Fibroblast of villous mesenchyme (primary cell): ENCODE measurements around the gene CMIP. TPM values are rescaled to one million over a fixed set of nuclear protein-coding genes. Genes with fewer than 3 reads are reported as not detected.

Experiments
- DNase-seq: peaks from one replicate; pipeline ENCODE4 v3.0.0-alpha.2; 2010; ENCODE audit warnings: low read depth
- H3K4me3 ChIP-seq: 2 replicates; pipeline ENCODE4 v1.5.1; 2011; ENCODE audit warnings: low read depth, mild to moderate bottlenecking, low read length
- CTCF ChIP-seq: IDR thresholded peaks from 2 replicates; pipeline ENCODE4 v1.5.1; 2012; ENCODE audit warnings: low read depth, mild to moderate bottlenecking, low read length; ENCODE audit not compliant: insufficient read depth
- total RNA-seq: library from RNA; depleted of rRNA; stranded (reverse); fragments of >200 nt; gene quantifications from 2 replicates; pipeline ENCODE4 v1.2.3, GENCODE V29; 2012

CMIP gene
- total RNA-seq, 1 donor = 7.8 TPM

GRCh38 chr16:81410643-81411293 lies 33.8 kb upstream of the CMIP start:
- TF ChIP-seq CTCF = no peak
- DNase-seq = no peak
- no peak overlapping the region for H3K4me3 ChIP-seq

GRCh38 chr16:81413245-81413990 lies 31.2 kb upstream of the CMIP start:
- no peak overlapping the region for H3K4me3 ChIP-seq
- no peak for DNase-seq
- no peak for TF ChIP-seq CTCF

GRCh38 chr16:81415751-81416150 lies 28.9 kb upstream of the CMIP start:
- no peak overlapping the region for H3K4me3 ChIP-seq
- no peak for DNase-seq
- TF ChIP-seq CTCF = no peak

- DNase-seq = no peak
- H3K4me3 ChIP-seq = no peak overlapping the region
- TF ChIP-seq CTCF = no peak
Measured at GRCh38 chr16:81416749-81417148, 27.9 kb upstream of the CMIP start.

- no peak for TF ChIP-seq CTCF
- H3K4me3 ChIP-seq = no peak overlapping the region
- DNase-seq = no peak
Measured at GRCh38 chr16:81417210-81417609, 27.4 kb upstream of the CMIP start.

GRCh38 chr16:81419806-81420205 lies 24.8 kb upstream of the CMIP start:
- TF ChIP-seq CTCF = no peak
- H3K4me3 ChIP-seq = no peak overlapping the region
- DNase-seq = no peak

- H3K4me3 ChIP-seq = no peak overlapping the region
- no peak for TF ChIP-seq CTCF
Measured at GRCh38 chr16:81421126-81421525, 23.5 kb upstream of the CMIP start.

More at GRCh38 chr16:81421126-81421525, 23.5 kb upstream of the CMIP start:
- DNase-seq = no peak
